Endothelial cell of umbilical vein (primary cell): Measurements from ENCODE around the gene CCNF. TPM values are rescaled to one million over a fixed set of nuclear protein-coding genes. Genes with fewer than 3 reads are reported as not detected.

Source experiments
- BruUV-seq: library from RNA; stranded (reverse); fragments of 400-500 nt; replicated peaks from 2 replicates; lab custom pipeline; 2021; lab: Mats Ljungman, UMichigan
- CTCF ChIA-PET: fragments of 300-600, 350-600 bp; sonication (Branson Sonifier 250); formaldehyde crosslinking; loops from one replicate; lab custom pipeline; 2021; ENCODE audit warnings: antibody characterized with exemption, inconsistent platforms; lab: Charles Lee
- POLR2A ChIA-PET: fragments of 300-600, 350-600 bp; sonication (Branson Sonifier 250); formaldehyde crosslinking; loops from one replicate; lab custom pipeline; 2021; ENCODE audit warnings: antibody characterized with exemption, inconsistent platforms; lab: Charles Lee
- DNase-seq: peaks from one replicate; pipeline ENCODE4 v3.0.0-alpha.2; 2011; ENCODE audit warnings: low read depth, low spot score
- FAIRE-seq: peaks from 2 replicates; lab custom pipeline; 2011; peaks lifted over from hg19 to GRCh38; lab: Jason Lieb, UNC
- H2AFZ ChIP-seq: 2 replicates; pipeline ENCODE4 v1.6.0; 2012; ENCODE audit warnings: low read depth, low read length, control low read depth, inconsistent platforms
- H3K27ac ChIP-seq: 2 replicates; pipeline ENCODE4 v1.5.1; 2011; ENCODE audit warnings: low read depth, mild to moderate bottlenecking, control low read depth, low read length, moderate library complexity; ENCODE audit not compliant: insufficient read depth
- H3K27me3 ChIP-seq, 2 experiments: 2 replicates each; pipeline versions ENCODE4 v1.6.0 to v1.6.1; 2011; ENCODE audit warnings: low read length in 2 of 2, mixed read lengths in 1 of 2; ENCODE audit not compliant: control insufficient read depth in 2 of 2, insufficient read depth in 2 of 2
- H3K36me3 ChIP-seq, 2 experiments: 2 replicates in 1 of 2; 3 replicates in 1 of 2; pipeline ENCODE4 v1.5.1; 2011; ENCODE audit warnings: low read length in 2 of 2, mild to moderate bottlenecking in 1 of 2, moderate library complexity in 1 of 2; ENCODE audit not compliant: control insufficient read depth in 2 of 2, insufficient read depth in 2 of 2; ENCODE audit errors: extremely low read depth in 1 of 2
- H3K4me1 ChIP-seq: 3 replicates; pipeline ENCODE4 v1.5.1; 2011; ENCODE audit warnings: mild to moderate bottlenecking, low read length; ENCODE audit not compliant: control insufficient read depth, insufficient read depth; ENCODE audit errors: extremely low read depth
- H3K4me2 ChIP-seq: 2 replicates; pipeline ENCODE4 v1.6.1; 2011; ENCODE audit warnings: low read length, control low read depth, mixed read lengths; ENCODE audit not compliant: insufficient read depth
- H3K4me3 ChIP-seq, 3 experiments: fragments of 200-600 bp in 1 of 3; sonication (generic), shearing (Covaris generic) in 1 of 3; replicated peaks in 1 of 3; 2 replicates each; pipeline ENCODE4 v1.5.1; 2011 to 2016; ENCODE audit warnings: control low read depth in 3 of 3, low read length in 3 of 3, mild to moderate bottlenecking in 2 of 3, inconsistent platforms in 1 of 3, low read depth in 1 of 3, moderate library complexity in 1 of 3; ENCODE audit not compliant: insufficient read depth in 1 of 3
- H3K79me2 ChIP-seq: 2 replicates; pipeline ENCODE4 v1.6.0; 2012; ENCODE audit warnings: low read length, inconsistent platforms; ENCODE audit not compliant: control insufficient read depth, insufficient read depth
- H3K9ac ChIP-seq: replicated peaks from 2 replicates; pipeline ENCODE3; 2011; ENCODE audit warnings: low read length, control low read depth; ENCODE audit not compliant: insufficient read depth; ENCODE audit errors: extremely low read depth
- H3K9me1 ChIP-seq: replicated peaks from 3 replicates; pipeline ENCODE4 v1.6.0; 2011; ENCODE audit warnings: mild to moderate bottlenecking, low read length; ENCODE audit not compliant: control insufficient read depth, insufficient read depth; ENCODE audit errors: extremely low read depth
- H3K9me3 ChIP-seq: replicated peaks from 2 replicates; pipeline ENCODE4 v1.5.1; 2012; ENCODE audit warnings: low read length, inconsistent platforms; ENCODE audit not compliant: control insufficient read depth, insufficient read depth
- H4K20me1 ChIP-seq: replicated peaks from 2 replicates; pipeline ENCODE3; 2011; ENCODE audit warnings: mild to moderate bottlenecking, low read length; ENCODE audit not compliant: control insufficient read depth, insufficient read depth; ENCODE audit errors: extremely low read depth
- CTCF ChIP-seq, 2 donors: IDR thresholded peaks; 1 replicate in 1 of 2; 2 replicates in 1 of 2; pipeline ENCODE4 v1.5.1; 2011; ENCODE audit warnings: low read length in 2 of 2, mild to moderate bottlenecking in 2 of 2, moderate library complexity in 2 of 2, control low read depth in 1 of 2, inconsistent platforms in 1 of 2, low read depth in 1 of 2; ENCODE audit not compliant: insufficient read depth in 1 of 2; ENCODE audit errors: extremely low read depth in 1 of 2
- EZH2 ChIP-seq: IDR thresholded peaks from 2 replicates; pipeline ENCODE4 v1.6.1; 2012; ENCODE audit warnings: borderline replicate concordance, low read depth, mild to moderate bottlenecking, moderate library complexity, low read length, inconsistent platforms; ENCODE audit not compliant: severe bottlenecking
- FOS ChIP-seq: IDR thresholded peaks from 2 replicates; pipeline ENCODE4 v1.6.1; 2011; ENCODE audit warnings: mild to moderate bottlenecking, low read length, moderate library complexity, borderline replicate concordance; ENCODE audit not compliant: insufficient read depth
- GATA2 ChIP-seq: IDR thresholded peaks from 2 replicates; pipeline ENCODE4 v1.7.0; 2011; ENCODE audit warnings: low read depth, mild to moderate bottlenecking, moderate library complexity, mixed read lengths, low read length; ENCODE audit not compliant: insufficient read length, insufficient read depth
- JUN ChIP-seq: IDR thresholded peaks from 2 replicates; pipeline ENCODE4 v1.6.1; 2011; ENCODE audit warnings: borderline replicate concordance, low read depth; ENCODE audit not compliant: insufficient read length, insufficient read depth
- MAX ChIP-seq: IDR thresholded peaks from 2 replicates; pipeline ENCODE4 v1.6.1; 2011; ENCODE audit not compliant: insufficient read depth, insufficient read length
- MYC ChIP-seq: IDR thresholded peaks from one replicate; pipeline ENCODE4 v1.6.1; 2011; ENCODE audit warnings: mild to moderate bottlenecking, low read depth, low read length
- POLR2A ChIP-seq: IDR thresholded peaks from 2 replicates; pipeline ENCODE4 v1.6.1; 2012; ENCODE audit warnings: low read depth, mild to moderate bottlenecking, control low read depth, low read length
- POLR2AphosphoS5 ChIP-seq: IDR thresholded peaks from 2 replicates; pipeline ENCODE4 v1.6.1; 2012; ENCODE audit warnings: low read depth, mild to moderate bottlenecking, control low read depth, low read length, moderate library complexity; ENCODE audit not compliant: insufficient read depth
- dilution Hi-C: fragments of 300-500 bp; cut with MboI; formaldehyde crosslinking; loops from one replicate; pipeline ENCODE4 v1.15.0; 2019; ENCODE audit warnings: low sequenced_read_pairs; ENCODE audit not compliant: extremely low pct_ligation_motif_present
- intact Hi-C: fragments of 100-400 bp; cut with micrococcal nuclease; formaldehyde crosslinking; loops from one replicate; pipeline ENCODE4 v1.10.0; 2022
- polyA plus RNA-seq, 4 experiments: library from polyadenylated mRNA; depleted of rRNA in 3 of 4; stranded (reverse) in 3 of 4; unstranded in 1 of 4; fragments of >200 nt; gene quantifications; 2 replicates each; pipeline versions ENCODE4 v1.2.1 to v1.2.3, GENCODE V29; 2011 to 2012; ENCODE audit warnings: missing spikeins in 1 of 4
- total RNA-seq: library from RNA; stranded (reverse); gene quantifications from 2 replicates; pipeline ENCODE4 v1.2.3, GENCODE V29; 2021

CCNF gene
- total and polyA plus RNA-seq, 2 donors (not counting 3 experiments of a cell fraction or from before 2014, with no cell fraction given) = 13.9 to 48.9 TPM

GRCh38 chr16:2469399-2470233, 40.4 kb downstream of the CCNF start:
- Histone ChIP-seq H3K79me2 (no peaks in the 10 kb centered on the region), H3K4me3 (no peak overlapping the region), H3K4me1 (peaks cover 9% of the 10 kb centered on the region), H2AFZ (no peak overlapping the region), H3K4me2 (no peak overlapping the region), H4K20me1 (no peaks in the 10 kb centered on the region), H3K27ac (no peak overlapping the region), H3K9ac (no peak overlapping the region), H3K36me3 (no peaks in the 10 kb centered on the region), H3K9me1 (no peaks in the 10 kb centered on the region), H3K9me3 (no peaks in the 10 kb centered on the region), H3K27me3 (peaks cover 18 to 22% of the 10 kb centered on the region in 2 experiments)
- no peak for TF ChIP-seq FOS
- no peak for TF ChIP-seq JUN
- TF ChIP-seq MAX = no peak
- TF ChIP-seq MYC = no peak
- TF ChIP-seq POLR2A = no peak
- no peak for TF ChIP-seq POLR2AphosphoS5
- TF ChIP-seq GATA2 = no peak
- TF ChIP-seq EZH2 = no peak
- no peak for TF ChIP-seq CTCF (IDR thresholded peaks at IDR 0.05; ENCODE audit: extremely low read depth in 1 of 2, insufficient read depth in 1 of 2, low read depth in 1 of 2, low read length in 2 of 2)
- intact Hi-C loops = no loop called here
- CTCF ChIA-PET = interaction anchor here (0.6 to 1.9 kb wide), 4 partner anchors 10 to 32 kb away, joined by 4 to 6 read pairs (median 5); partner anchors contain the start of gene TEDC2
- POLR2A ChIA-PET = no interaction called here
- DNase-seq (no peak), FAIRE-seq (no peak)
- no TSS peak for BruUV-seq
- dilution Hi-C loops = no loop called here
